Esophagus (tissue), 2 donors: Measurements from ENCODE around the gene RBMS1. TPM values are rescaled to one million over a fixed set of nuclear protein-coding genes. Genes with fewer than 3 reads are reported as not detected.

ENCODE experiments used
- H3K27ac ChIP-seq, 2 donors: one replicate each; pipeline ENCODE4 v1.5.1; 2013; ENCODE audit warnings: low read depth in 2 of 2, mild to moderate bottlenecking in 2 of 2, inconsistent platforms in 1 of 2, low read length in 1 of 2, moderate library complexity in 1 of 2
- H3K27me3 ChIP-seq, 2 donors: one replicate each; pipeline ENCODE4 v1.6.1; 2013; ENCODE audit warnings: low read length in 2 of 2, control low read depth in 1 of 2, mild to moderate bottlenecking in 1 of 2; ENCODE audit not compliant: insufficient read depth in 2 of 2, control insufficient read depth in 1 of 2
- H3K36me3 ChIP-seq, 2 donors: one replicate each; pipeline ENCODE4 v1.6.1; 2013; ENCODE audit warnings: low read length in 1 of 2; ENCODE audit not compliant: control insufficient read depth in 2 of 2, insufficient read depth in 2 of 2
- H3K4me1 ChIP-seq, 2 donors: one replicate each; pipeline ENCODE4 v1.6.1; 2013; ENCODE audit warnings: low read length in 1 of 2; ENCODE audit not compliant: control insufficient read depth in 2 of 2, insufficient read depth in 2 of 2
- H3K4me3 ChIP-seq, 2 donors: one replicate each; pipeline ENCODE4 v1.5.1; 2013; ENCODE audit warnings: low read length in 2 of 2, mild to moderate bottlenecking in 2 of 2, low read depth in 1 of 2, moderate library complexity in 1 of 2
- H3K9me3 ChIP-seq, 2 donors: one replicate each; pipeline ENCODE4 v1.6.1; 2013; ENCODE audit warnings: mild to moderate bottlenecking in 2 of 2, low read depth in 1 of 2, low read length in 1 of 2, moderate library complexity in 1 of 2; ENCODE audit not compliant: control insufficient read depth in 2 of 2, insufficient read depth in 1 of 2
- WGBS, 2 donors: extraction: QIAGEN DNeasy Blood & Tissue Kit; methylation state at CpG; one replicate each; pipeline ENCODE4 v1.1.7; 2013; 5-methylcytosine and 5-hydroxymethylcytosine counted together
- polyA plus RNA-seq, 2 donors: library from polyadenylated mRNA; stranded (reverse); fragments of 200-250 nt; gene quantifications; one replicate each; pipeline ENCODE4 v1.2.3, GENCODE V29; 2013
- donor health status: healthy with polysubstance abuse.
- donor health status: Bipolar disorder and iron deficiency.

The RBMS1 gene
- polyA plus RNA-seq, 2 donors = 18.1 to 23.6 TPM

GRCh38 chr2:160245614-160246155 lies 247.9 kb downstream of the RBMS1 start:
- Histone ChIP-seq H3K9me3 (no peaks in the 10 kb centered on the region), H3K4me1 (peaks cover 0 to 8% of the 10 kb centered on the region in 2 donors), H3K27ac (no peak overlapping the region), H3K27me3 (no peaks in the 10 kb centered on the region), H3K4me3 (no peak overlapping the region), H3K36me3 (no peaks in the 10 kb centered on the region)
- WGBS, 2 donors = 78 to 95% methylated on average over 5 of the region's 5 CpGs

GRCh38 chr2:160242893-160243564 lies 250.6 kb downstream of the RBMS1 start:
- H3K4me3 ChIP-seq = no peak overlapping the region
- H3K9me3 ChIP-seq = no peaks in the 10 kb centered on the region
- H3K27ac ChIP-seq = no peak overlapping the region
- 47 to 50% methylated on average over 3 of the region's 3 CpGs for WGBS, 2 donors
- no peaks in the 10 kb centered on the region for H3K36me3 ChIP-seq
- H3K27me3 ChIP-seq = no peaks in the 10 kb centered on the region
- H3K4me1 ChIP-seq = peaks cover 0 to 7% of the 10 kb centered on the region in 2 donors

GRCh38 chr2:160241251-160242137 lies 252.1 kb downstream of the RBMS1 start:
- Histone ChIP-seq H3K4me3 (no peak overlapping the region), H3K4me1 (peaks cover 0 to 4% of the 10 kb centered on the region in 2 donors), H3K36me3 (no peaks in the 10 kb centered on the region), H3K27me3 (no peaks in the 10 kb centered on the region), H3K27ac (peak overlapping the region in 1 of 2 donors; percentile 47), H3K9me3 (no peaks in the 10 kb centered on the region)
- 48 to 50% methylated on average over 4 of the region's 4 CpGs for WGBS, 2 donors

- Histone ChIP-seq H3K4me1 (peaks cover 0 to 2% of the 10 kb centered on the region in 2 donors), H3K36me3 (no peaks in the 10 kb centered on the region), H3K27ac (no peak overlapping the region), H3K9me3 (no peaks in the 10 kb centered on the region), H3K4me3 (no peak overlapping the region), H3K27me3 (no peaks in the 10 kb centered on the region)
- WGBS, 2 donors = 51 to 52% methylated on average over 5 of the region's 5 CpGs
These were observed 254.2 kb downstream of the RBMS1 start for GRCh38 chr2:160239436-160239835.

- Histone ChIP-seq H3K27ac (peak overlapping the region; percentile 54 to 73), H3K27me3 (no peaks in the 10 kb centered on the region), H3K4me3 (no peak overlapping the region), H3K36me3 (no peaks in the 10 kb centered on the region), H3K9me3 (no peaks in the 10 kb centered on the region), H3K4me1 (peaks cover 0 to 2% of the 10 kb centered on the region in 2 donors)
- 46 to 66% methylated on average over 4 of the region's 4 CpGs for WGBS, 2 donors
These were observed 255.2 kb downstream of the RBMS1 start for GRCh38 chr2:160238392-160238791.

- H3K4me1 ChIP-seq = peaks cover 0 to 3% of the 10 kb centered on the region in 2 donors
- no peaks in the 10 kb centered on the region for H3K36me3 ChIP-seq
- no peak overlapping the region for H3K4me3 ChIP-seq
- no peaks in the 10 kb centered on the region for H3K9me3 ChIP-seq
- WGBS, 2 donors = 63 to 81% methylated on average over 3 of the region's 3 CpGs
- no peaks in the 10 kb centered on the region for H3K27me3 ChIP-seq
- no peak overlapping the region for H3K27ac ChIP-seq
These were observed 260.6 kb downstream of the RBMS1 start for GRCh38 chr2:160232905-160233475.

GRCh38 chr2:160229591-160229990 lies 264.0 kb downstream of the RBMS1 start:
- WGBS, 2 donors = 91 to 95% methylated on average over 1 of the region's 1 CpG

GRCh38 chr2:160228141-160228917 lies 265.3 kb downstream of the RBMS1 start:
- H3K27ac ChIP-seq = peak overlapping the region; percentile 76 to 83
- peaks cover 2 to 7% of the 10 kb centered on the region in 2 donors for H3K4me1 ChIP-seq
- H3K4me3 ChIP-seq = no peak overlapping the region
- H3K9me3 ChIP-seq = no peaks in the 10 kb centered on the region
- H3K36me3 ChIP-seq = no peaks in the 10 kb centered on the region
- WGBS, 2 donors = 45 to 59% methylated on average over 5 of the region's 5 CpGs
- no peaks in the 10 kb centered on the region for H3K27me3 ChIP-seq

More at GRCh38 chr2:160229591-160229990, 264.0 kb downstream of the RBMS1 start:
- H3K27ac ChIP-seq = peak overlapping the region in 1 of 2 donors; percentile 18
- no peaks in the 10 kb centered on the region for H3K27me3 ChIP-seq
- H3K9me3 ChIP-seq = no peaks in the 10 kb centered on the region
- peaks cover 2 to 7% of the 10 kb centered on the region in 2 donors for H3K4me1 ChIP-seq
- no peaks in the 10 kb centered on the region for H3K36me3 ChIP-seq
- no peak overlapping the region for H3K4me3 ChIP-seq
